ENCODE data around the gene GSK3B.

- TF ChIP-seq RFX5 (IDR thresholded peaks at IDR 0.05; ENCODE audit: low read depth, low read length) (no peak), BHLHE40 (IDR thresholded peaks at IDR 0.05; ENCODE audit: borderline replicate concordance in 1 of 2, low read depth in 2 of 2, low read length in 1 of 2) (no peak), EP300 (IDR thresholded peaks at IDR 0.05; ENCODE audit: borderline replicate concordance in 1 of 2, control insufficient read depth in 1 of 2, low read depth in 2 of 2, low read length in 2 of 2) (no peak), ZZZ3 (IDR thresholded peaks at IDR 0.05; ENCODE audit: control insufficient read depth, insufficient read length, low read depth) (no peak), POLR2A (IDR thresholded peaks at IDR 0.05; ENCODE audit: low read depth, low read length) (no peak), TAF1 (IDR thresholded peaks at IDR 0.05; ENCODE audit: borderline replicate concordance, low read depth, low read length) (no peak), FOS (IDR thresholded peaks at IDR 0.05; ENCODE audit: borderline replicate concordance, extremely low read depth, insufficient read length) (no peak), CEBPZ (IDR thresholded peaks at IDR 0.05; ENCODE audit: low read depth, low read length) (no peak), HSF1 (IDR thresholded peaks at IDR 0.05; ENCODE audit: low read depth, low read length) (no peak), ZNF687 (IDR thresholded peaks at IDR 0.05) (no peak), DPF2 (IDR thresholded peaks at IDR 0.05) (no peak), ELK1 (IDR thresholded peaks at IDR 0.05; ENCODE audit: low read depth, low read length) (no peak), TCF12 (IDR thresholded peaks at IDR 0.05; ENCODE audit: low read depth, low read length) (no peak)
These were observed 210.1 kb downstream of the GSK3B start for GRCh38 chr3:119884161-119884557.
